ENCODE data around the gene OSBPL1A.

Gene OSBPL1A

DNA sequence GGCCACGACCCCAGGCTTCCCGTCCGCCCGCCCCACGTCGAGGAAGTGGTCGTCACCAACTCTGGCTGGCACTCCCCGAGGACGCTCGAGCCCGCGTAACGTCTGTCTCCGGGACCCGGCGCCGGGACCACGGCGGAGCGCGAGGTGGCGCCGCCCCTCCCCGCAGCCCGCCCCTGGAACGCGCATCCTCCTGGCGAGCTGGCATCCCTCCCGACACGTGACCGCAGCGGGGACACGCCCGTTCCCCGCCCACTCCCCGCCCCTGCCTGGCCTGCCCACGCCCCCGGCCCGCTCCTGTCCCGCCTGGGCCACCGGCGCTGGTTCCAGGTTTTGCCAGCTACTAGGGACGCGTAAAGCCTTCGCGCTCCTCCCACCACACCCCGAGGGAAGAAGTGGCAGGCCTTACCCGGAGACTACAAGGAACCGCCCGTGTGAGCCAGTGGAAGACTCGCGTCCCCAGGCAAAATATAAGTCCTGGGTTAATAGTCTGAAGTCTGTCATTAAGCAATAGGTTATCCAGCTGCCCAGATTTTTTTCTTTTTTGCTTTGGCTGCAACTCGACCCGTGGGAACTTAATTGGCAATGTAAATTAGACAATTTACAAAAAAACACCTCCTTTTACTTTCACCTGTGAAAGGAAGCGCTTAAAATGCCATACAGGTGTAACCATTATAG lies at the start of gene OSBPL1A:
TSS of gene OSBPL1A (minus strand) at position 131 of the 675 bp plus-strand sequence. CDS start 20,291 bp downstream, outside the sequence.
- peak; percentile 97 for DNase-seq (ENCODE audit: low read depth, low spot score)

DNA sequence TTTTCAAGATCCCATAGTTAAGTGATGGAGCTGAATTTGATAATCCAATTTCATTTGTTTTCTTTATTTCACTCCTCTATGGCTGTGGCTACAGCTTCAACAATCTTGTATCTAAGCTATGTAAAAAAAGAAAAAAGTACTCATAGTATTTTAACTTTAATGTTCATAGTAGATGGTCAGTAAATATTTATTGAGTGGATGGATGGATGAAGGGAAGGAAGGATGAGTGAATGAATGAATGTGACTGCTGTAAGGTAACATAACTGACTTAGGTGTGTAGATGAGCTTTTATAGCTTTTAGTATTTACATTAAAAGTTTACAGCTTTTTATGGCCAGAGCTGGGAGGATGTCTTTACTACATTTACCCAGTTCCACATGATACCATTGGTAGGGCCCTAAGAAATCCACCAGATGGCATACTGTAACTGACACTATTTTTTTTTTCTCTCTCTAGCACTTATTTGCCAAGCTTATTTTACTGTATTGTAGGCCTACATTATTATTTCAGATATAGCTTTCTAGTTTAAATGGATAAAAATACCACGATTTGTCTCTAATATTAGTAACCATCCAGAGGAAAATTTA lies 49.4 kb upstream of the OSBPL1A start:
- no peak for DNase-seq (ENCODE audit: low read depth, low spot score)

GRCh38 chr18:24446453-24446852 lies 48.8 kb upstream of the OSBPL1A start:
- no peak for DNase-seq (ENCODE audit: low read depth, low spot score)

DNA sequence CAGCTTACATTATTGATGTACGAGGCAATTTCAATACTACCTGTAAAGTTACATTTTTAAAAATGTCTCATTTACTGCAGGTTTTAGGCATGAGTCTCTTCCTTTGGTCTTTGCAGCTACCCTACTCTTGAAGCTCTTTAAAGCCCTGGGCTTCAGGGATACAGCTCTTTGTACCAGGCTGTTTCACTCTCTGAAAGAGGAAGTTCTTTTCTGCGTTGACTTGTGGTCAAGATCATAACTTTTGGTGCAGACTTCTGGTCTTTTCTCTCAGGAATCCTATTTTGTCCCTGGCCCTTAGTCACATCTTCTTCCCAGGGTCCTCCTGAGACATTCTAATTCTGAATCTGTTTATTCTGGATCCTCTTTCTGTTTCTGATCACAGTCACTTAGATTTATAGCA lies 46.2 kb upstream of the OSBPL1A start:
- DNase-seq (ENCODE audit: low read depth, low spot score), result no peak

DNA sequence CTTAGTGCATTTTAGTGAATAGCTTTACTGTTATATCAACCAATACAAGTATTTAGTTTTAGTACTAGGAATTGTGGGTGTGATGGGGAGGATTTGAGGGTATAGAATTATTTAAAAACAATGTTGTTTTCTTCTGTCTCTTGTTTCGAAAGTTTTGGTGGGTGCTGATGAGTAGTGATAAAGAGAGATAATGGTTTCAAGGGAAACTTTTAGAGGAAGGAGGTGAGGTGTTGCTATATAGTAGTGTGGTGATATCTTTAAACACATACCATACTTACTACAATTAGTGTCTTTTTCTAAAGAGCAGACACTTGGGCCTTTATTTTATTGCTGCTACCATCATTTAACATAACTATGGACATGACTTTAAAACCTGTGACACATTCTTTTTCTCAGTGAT lies 39.3 kb upstream of the OSBPL1A start:
- DNase-seq (ENCODE audit: low read depth, low spot score), result no peak

DNA sequence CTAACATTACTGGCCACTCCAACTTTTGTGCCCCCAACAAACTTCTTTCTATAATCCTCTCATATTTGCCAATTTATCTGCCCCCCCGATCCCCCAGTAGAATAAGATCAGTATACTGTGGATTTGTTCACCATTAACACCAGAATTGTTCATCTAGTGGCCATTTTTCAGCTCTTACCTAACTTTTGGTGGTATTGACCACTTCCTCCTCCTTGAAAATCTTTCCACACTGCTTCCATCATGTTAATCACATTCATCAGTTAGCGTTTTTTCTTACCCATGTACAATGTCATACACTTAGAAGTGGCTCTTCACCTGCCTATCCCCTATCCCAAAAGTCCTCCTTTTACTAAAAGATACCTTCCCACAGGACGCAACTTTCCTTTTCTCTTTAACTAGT lies 35.0 kb upstream of the OSBPL1A start:
- DNase-seq (ENCODE audit: low read depth, low spot score), result no peak

GRCh38 chr18:24429188-24429587 lies 31.6 kb upstream of the OSBPL1A start:
- DNase-seq (ENCODE audit: low read depth, low spot score), result no peak

- no peak for DNase-seq (ENCODE audit: low read depth, low spot score)
Observed at GRCh38 chr18:24428709-24429108, 31.1 kb upstream of the OSBPL1A start.

DNA sequence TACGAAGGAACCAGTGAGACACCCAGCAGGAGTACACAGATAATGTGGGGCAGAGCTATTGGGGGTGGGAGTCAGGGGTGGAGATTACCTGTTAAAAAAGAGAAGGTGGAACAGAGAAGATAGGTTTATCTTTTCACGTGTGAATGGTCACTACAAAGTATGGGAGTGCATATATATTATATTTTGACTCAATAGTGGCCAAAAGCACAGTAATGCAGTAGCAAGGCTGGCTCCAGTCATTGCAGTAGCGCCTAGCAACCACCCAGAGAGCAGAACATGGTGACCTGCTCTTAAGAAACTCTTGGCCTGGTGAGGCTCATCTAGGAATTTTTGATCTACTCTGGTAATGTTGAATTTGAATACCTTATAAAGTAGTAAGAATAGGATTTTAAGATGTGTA lies 29.9 kb upstream of the OSBPL1A start:
- DNase-seq (ENCODE audit: low read depth, low spot score), result peak; percentile 9

DNA sequence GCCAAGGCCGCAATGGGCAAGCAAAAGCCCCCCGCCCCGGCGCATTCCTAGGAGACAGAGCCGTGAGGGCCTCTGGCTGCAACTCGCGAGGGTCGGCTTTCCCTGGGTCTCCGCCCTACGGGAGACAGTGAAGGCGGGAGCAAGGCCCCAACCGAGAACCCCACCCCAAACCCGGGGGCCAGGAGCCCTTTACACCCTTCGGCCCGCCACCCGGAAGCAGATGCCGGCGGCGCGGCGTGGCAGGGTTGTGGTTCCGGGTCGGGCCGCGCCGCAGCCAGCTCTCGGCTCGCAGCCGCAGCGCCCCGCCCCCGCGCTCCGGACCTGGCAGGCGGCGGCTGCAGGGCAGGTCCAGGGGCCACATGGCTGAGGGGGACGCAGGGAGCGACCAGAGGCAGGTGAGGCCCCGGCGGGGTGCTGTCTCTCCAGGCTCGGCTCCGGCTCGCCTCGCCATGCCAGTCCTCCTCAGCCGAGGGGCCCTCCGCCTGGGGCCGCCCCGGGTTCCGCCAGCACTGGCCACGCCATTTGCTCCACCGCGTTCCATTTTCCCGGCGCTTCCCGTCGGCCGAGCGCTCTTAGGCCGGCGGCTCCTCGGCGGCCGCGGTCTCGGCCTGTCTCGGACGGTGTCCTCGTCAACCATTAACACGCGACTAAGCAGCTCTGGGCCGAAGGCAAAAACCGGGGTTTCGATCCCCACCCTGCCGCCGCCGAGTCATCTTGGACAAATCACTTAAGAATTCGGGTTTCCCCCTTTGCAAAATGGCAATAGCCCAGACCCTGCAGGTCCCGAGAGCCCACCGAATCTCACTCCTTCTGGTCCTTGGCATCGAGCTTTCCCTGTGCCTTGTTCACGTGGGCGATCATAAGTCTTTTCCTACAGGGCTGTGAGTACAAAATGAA lies 29.0 kb upstream of the OSBPL1A start, which contains the start of gene IMPACT:
TSS of gene IMPACT (plus strand) at position 273 of the 897 bp plus-strand sequence. CDS start at position 360, 87 bp downstream.
- peak; percentile 93 for DNase-seq (ENCODE audit: low read depth, low spot score)

DNA sequence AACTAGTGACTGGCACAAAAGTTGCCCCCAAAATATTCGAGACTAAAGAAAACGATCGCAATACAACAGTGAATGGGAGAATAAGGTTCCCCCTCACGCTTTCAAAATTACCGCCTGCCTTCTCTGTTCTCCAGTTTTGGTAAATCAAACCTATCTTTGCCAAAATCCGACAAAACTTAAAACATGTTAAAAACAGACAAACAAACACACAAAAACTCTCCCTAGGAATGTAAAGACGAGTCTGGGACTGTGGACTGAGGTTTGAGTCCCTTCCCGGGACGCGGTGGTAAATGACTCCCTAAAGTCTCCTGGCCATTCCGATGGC lies 28.4 kb upstream of the OSBPL1A start:
- no peak for DNase-seq (ENCODE audit: low read depth, low spot score)

- DNase-seq (ENCODE audit: low read depth, low spot score), result no peak
Observed at GRCh38 chr18:24421831-24422230, 24.2 kb upstream of the OSBPL1A start.

DNA sequence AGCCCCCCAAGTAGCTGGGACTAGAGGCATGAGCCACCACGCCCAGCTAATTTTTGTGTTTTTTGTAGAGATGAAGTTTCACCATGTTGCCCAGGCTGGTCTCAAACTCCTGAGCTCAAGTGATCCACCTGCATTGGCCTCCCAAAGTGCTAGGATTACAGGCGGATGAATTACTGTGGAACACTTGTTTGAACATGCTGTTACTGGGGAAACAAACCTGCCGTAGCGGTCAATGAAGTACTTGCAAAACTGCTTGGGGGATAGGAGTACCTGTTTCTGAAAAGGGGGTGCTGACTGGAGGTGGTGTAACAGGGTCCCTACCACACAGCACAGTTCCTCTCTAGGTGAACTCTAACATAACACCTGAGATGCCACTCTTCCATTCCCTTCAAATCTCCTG lies 22.9 kb upstream of the OSBPL1A start:
- no peak for DNase-seq (ENCODE audit: low read depth, low spot score)

DNA sequence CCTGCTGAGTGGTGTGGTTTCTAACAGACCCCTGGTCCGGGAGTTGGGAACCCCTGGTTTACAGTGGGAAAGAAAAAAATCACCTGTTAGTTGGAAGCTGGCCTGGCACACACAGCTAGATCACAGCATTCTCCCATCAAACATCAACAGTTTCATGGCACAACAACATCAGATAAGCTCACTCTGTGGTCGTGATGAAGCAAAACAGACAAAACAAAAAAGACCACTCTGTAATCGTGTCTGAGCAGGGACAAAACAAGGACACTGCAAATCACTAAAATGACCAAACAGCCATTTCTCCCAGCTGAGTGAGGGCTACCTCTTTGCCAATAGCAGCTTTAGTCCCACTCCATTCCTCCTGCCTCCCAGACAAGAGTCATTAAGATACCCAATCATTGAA lies 19.9 kb upstream of the OSBPL1A start:
- no peak for DNase-seq (ENCODE audit: low read depth, low spot score)

GRCh38 chr18:24414349-24415003 lies 16.9 kb upstream of the OSBPL1A start:
- no peak for DNase-seq (ENCODE audit: low read depth, low spot score)

DNA sequence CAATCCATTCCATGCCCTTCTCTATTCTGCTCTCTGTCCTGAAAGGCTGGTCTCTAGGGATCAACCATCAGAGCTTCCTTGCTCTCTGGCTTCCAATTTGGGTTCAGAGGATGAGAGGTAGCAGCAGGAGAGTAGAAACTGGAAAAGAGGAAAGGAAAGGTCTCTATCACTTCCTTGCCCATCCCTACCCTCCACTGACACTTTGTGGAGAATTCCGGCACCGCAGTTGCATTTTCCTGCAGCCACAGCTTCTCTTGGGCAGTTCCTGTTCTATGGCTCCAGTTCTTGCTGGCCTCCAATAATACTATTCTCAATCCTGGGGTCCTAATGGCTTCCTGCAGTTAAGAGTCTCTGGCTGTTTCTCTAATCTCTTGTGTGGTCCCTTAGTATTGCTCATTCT lies 15.5 kb upstream of the OSBPL1A start:
- no peak for DNase-seq (ENCODE audit: low read depth, low spot score)

DNA sequence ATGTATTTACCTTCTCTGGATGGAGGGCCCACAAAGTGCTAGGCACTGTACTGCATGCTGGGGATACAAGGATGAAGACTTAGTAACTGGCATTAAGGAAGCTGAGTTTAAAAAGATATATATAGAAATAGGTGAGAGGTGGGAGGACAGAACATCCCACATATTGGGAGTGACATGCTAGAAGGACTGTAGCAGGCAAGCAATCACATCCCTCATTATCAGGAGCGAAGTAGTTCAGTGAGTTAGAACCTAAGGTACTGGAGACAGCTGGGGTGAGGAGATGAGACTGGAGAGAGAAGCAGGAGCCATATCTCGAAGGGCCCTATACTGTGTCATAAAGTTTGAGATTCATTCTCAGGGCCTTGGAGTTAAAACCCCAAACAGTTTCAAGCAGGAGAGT lies 10.9 kb upstream of the OSBPL1A start:
- no peak for DNase-seq (ENCODE audit: low read depth, low spot score)

DNA sequence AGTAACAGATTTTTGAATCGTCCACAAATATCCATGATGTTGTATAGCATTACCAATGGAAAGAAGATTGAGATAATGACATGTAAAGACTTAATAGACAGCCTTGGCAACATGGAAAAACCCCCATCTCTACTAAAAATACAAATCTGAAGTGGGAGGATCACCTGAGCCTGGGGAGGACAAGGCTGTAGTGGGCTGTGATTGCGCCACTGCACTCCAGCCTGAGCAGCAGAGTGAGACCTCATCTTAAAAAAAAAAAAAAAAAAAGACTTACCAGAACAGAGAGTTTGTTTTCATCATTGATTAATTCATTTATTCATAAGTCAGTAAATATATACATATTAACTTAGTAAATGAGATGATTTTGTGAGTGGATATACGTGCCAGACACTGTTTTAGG lies 7.0 kb upstream of the OSBPL1A start:
- no peak for DNase-seq (ENCODE audit: low read depth, low spot score)

DNA sequence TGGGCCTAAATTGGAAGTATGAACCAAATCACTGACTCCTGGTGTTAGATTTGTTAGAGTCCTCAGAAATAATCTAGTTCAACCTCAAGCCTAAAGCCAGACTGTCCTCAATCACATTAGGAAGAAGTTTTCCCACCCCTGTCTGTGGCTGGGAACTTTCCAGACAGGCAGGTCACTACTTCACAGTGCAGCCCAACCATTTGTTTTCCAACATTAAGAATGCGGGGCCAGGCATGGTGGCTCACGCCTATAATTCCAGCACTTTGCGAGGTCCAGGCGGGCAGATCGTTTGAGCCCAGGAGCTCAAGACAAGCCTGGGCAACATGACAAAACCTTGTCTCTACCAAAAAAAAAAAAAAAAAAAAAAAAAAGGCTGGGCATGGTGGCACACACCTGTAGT lies 5.5 kb upstream of the OSBPL1A start:
- DNase-seq (ENCODE audit: low read depth, low spot score), result no peak

DNA sequence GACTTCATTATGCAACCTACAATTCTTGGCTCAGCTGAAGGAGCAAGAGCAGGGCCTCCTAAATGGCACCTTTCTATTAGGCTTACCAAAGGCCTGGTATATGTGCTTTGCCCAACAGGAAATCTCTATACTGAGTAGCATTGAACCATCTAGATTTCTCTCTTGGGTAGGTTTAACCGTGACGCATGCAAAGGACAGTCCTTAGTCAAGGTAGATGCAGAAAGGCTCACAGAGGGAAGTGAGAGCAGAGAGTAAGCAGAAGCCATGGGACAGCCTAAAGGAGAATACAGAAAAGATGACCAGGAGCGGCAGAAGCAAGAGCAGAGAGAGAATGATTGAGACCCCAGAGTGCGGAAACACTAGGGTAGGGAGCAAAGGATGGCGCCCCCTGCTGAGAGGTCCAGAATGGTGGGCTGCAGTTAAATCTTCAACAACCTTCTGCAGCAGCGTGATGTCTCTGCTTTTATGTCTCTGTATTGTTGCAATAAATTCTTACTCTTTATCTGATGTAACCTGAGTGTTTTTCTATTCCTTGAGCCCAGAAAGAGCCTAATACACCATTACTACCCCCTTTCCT lies 4.7 kb upstream of the OSBPL1A start:
- DNase-seq (ENCODE audit: low read depth, low spot score), result no peak

DNA sequence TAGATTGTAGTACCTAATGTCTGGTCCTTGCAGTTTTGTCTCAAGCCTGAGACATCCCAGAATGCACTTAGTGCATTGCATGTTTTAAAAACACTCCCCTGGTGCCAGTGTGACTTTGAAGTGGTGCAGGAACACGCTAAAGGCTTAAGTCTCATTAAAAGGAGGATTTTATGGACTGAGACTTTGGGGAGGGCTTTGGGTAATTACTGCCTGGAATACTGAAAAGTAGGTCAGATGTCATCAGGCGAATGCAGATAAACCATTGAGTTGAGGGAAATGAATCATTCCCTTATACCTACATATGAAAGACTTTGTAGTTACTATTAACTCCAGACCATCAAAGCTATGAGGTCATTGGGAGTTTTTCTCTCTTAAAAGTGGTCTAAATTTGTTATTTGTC lies 3.0 kb upstream of the OSBPL1A start:
- DNase-seq (ENCODE audit: low read depth, low spot score), result peak; percentile 33

- DNase-seq (ENCODE audit: low read depth, low spot score), result peak; percentile 61
Observed at GRCh38 chr18:24398540-24398939, 916 bp upstream of the OSBPL1A start.
